SU-DHL-6 (cell line): ENCODE measurements around the gene MAL.
"Not testable (repeated sequence)": the region's sequence is repeated elsewhere in the genome, so short reads cannot be mapped to it uniquely, and the experiment has no call there.

ENCODE experiments used
- EZH2phosphoT487 ChIP-seq: fragments of 200-600 bp; sonication (generic), shearing (Covaris generic); conservative IDR thresholded peaks from 2 replicates; pipeline ENCODE4 v1.6.1; 2018; ENCODE audit warnings: mild to moderate bottlenecking, antibody characterized with exemption, low read length, moderate library complexity, mixed read lengths
- TF ChIP-seq, protein P1 (sequence below): fragments of 200-600 bp; sonication (generic); IDR thresholded peaks from one replicate; pipeline ENCODE4 v1.5.1; 2017; ENCODE audit warnings: antibody characterized with exemption, mild to moderate bottlenecking, low read length, moderate library complexity; ENCODE audit not compliant: insufficient read depth, poor library complexity, severe bottlenecking

GRCh38 chr2:95037841-95038585, 12.5 kb downstream of the MAL start:
- TF ChIP-seq, protein P1, sequence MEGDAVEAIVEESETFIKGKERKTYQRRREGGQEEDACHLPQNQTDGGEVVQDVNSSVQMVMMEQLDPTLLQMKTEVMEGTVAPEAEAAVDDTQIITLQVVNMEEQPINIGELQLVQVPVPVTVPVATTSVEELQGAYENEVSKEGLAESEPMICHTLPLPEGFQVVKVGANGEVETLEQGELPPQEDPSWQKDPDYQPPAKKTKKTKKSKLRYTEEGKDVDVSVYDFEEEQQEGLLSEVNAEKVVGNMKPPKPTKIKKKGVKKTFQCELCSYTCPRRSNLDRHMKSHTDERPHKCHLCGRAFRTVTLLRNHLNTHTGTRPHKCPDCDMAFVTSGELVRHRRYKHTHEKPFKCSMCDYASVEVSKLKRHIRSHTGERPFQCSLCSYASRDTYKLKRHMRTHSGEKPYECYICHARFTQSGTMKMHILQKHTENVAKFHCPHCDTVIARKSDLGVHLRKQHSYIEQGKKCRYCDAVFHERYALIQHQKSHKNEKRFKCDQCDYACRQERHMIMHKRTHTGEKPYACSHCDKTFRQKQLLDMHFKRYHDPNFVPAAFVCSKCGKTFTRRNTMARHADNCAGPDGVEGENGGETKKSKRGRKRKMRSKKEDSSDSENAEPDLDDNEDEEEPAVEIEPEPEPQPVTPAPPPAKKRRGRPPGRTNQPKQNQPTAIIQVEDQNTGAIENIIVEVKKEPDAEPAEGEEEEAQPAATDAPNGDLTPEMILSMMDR: not testable (repeated sequence)
- TF ChIP-seq EZH2phosphoT487: not testable (repeated sequence)
